Activated T-cell treated with anti-CD3 and anti-CD28 coated beads, Interleukin-2, amount 50 U/mL, for 4 hours (primary cell): ENCODE results near the gene KPNA4. TPM values are rescaled to one million over a fixed set of nuclear protein-coding genes. Genes with fewer than 3 reads are reported as not detected.
"Not testable (repeated sequence)": the region's sequence is repeated elsewhere in the genome, so short reads cannot be mapped to it uniquely, and the experiment has no call there.

ENCODE experiments used
- ATAC-seq, 2 donors: fragments of 200-7000 bp; cut with Tn5 transposase; one replicate each; pipeline ENCODE4 v1.10.0; 2021
- DNase-seq: peaks from one replicate; pipeline ENCODE4 v3.0.0-alpha.2; 2020
- H3K27me3 Mint-ChIP-seq: one replicate; pipeline ENCODE4 v1.8.0; 2021; ENCODE audit warnings: low read depth, mixed read lengths
- H3K36me3 Mint-ChIP-seq: one replicate; pipeline ENCODE4 v1.8.0; 2022; ENCODE audit warnings: mixed read lengths; ENCODE audit not compliant: insufficient read depth
- H3K4me1 Mint-ChIP-seq: one replicate; pipeline ENCODE4 v1.8.0; 2021; ENCODE audit warnings: low read depth, mixed read lengths
- H3K4me3 Mint-ChIP-seq: one replicate; pipeline ENCODE4 v1.8.0; 2021; ENCODE audit warnings: mild to moderate bottlenecking, moderate library complexity, mixed read lengths
- H3K9me3 Mint-ChIP-seq: one replicate; pipeline ENCODE4 v1.8.0; 2021; ENCODE audit warnings: mixed read lengths
- total RNA-seq, 3 donors: library from RNA; stranded (reverse); gene quantifications; one replicate each; pipeline ENCODE4 v1.2.1, GENCODE V29; 2021

KPNA4 gene, protein sequence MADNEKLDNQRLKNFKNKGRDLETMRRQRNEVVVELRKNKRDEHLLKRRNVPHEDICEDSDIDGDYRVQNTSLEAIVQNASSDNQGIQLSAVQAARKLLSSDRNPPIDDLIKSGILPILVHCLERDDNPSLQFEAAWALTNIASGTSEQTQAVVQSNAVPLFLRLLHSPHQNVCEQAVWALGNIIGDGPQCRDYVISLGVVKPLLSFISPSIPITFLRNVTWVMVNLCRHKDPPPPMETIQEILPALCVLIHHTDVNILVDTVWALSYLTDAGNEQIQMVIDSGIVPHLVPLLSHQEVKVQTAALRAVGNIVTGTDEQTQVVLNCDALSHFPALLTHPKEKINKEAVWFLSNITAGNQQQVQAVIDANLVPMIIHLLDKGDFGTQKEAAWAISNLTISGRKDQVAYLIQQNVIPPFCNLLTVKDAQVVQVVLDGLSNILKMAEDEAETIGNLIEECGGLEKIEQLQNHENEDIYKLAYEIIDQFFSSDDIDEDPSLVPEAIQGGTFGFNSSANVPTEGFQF
- 100 to 1,000 TPM in 1 of 3 donors, 10 to 100 TPM in 2; 98.1 to 102 (median 99.4) TPM for total RNA-seq

DNA sequence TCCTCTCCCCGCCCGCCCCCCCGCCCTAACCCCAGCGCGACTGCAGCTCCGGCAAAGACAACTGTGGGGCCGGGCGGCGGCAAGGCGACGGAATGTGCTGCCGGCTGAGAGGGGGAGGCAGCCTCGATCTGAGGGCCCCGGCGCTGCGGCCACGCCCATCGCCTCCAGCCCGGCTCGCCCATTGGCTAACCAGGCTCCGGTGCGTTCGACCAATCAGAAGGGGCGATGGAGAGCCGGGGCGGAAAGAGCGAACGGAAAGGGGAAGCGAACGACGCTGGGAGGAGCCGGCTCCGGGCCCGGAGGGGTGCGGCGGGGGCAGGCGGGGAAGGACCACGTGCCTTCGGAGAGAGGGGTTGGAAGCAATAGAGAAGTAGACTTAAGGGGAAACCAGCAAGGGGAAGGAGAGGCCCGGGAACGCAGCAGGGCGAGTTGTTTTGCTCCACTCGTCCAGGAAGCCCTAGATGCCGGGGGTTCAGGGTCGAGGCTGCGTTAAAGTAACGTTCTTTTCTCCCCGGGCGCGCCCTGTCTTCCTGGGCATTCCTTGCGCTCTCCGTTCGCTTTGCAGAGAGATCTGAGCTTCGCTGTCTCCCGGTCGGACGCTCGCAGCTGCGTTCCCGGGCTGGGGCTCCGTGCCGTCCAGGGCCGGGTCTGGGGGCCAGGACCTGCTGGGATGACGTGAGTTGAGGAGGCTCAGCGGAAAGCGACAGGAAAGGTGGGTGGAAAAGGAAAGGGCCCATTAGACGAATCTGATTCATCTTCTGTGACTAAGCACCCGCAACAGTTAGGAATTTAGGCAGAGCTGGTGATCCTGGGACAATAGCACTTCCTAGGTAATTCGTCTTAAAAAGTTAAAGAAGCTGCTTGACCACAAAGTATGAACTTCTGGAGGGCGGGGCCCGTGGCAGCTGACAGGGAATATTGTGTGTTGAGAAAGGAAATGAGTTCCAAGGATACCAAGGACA lies at the start of gene KPNA4:
KPNA4 (minus strand) TSS at position 130 of the 962 bp plus-strand sequence. CDS start 289 bp downstream, outside the sequence.
- Mint-ChIP-seq H3K9me3 (peaks cover 5% of the 10 kb centered on the region), H3K36me3 (peaks cover 21% of the 10 kb centered on the region), H3K4me1 (peaks cover 46% of the 10 kb centered on the region), H3K4me3 (peak within 1 kb of the TSS; percentile 97), H3K27me3 (no peaks in the 10 kb centered on the region)
- DNase-seq (peak; percentile 96), ATAC-seq (peak; percentile 92 to 93)

DNA sequence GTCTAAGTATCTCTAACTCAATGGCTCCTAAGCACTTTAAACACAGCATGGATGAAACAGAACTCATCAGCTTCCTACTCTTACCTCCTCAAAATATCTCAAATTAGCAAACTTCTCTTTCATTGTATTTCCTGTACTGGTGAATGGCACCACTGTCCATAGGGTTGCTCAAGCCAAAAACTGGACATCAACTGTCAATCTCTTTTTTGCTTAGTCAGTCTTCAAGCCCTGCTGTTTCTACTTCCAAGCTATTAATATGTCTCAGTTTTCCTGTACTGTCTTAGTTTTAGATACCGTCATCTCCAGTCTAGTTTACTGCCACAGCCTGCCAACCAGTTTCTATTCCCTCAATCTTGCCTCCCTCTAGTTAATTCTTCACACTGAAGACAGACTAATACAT lies 48.3 kb upstream of the KPNA4 start:
- Mint-ChIP-seq H3K36me3 (no peaks in the 10 kb centered on the region), H3K27me3 (peaks cover 16% of the 10 kb centered on the region), H3K4me1 (no peaks in the 10 kb centered on the region), H3K4me3 (no peak overlapping the region), H3K9me3 (no peaks in the 10 kb centered on the region)
- DNase-seq (no peak), ATAC-seq (no peak)

DNA sequence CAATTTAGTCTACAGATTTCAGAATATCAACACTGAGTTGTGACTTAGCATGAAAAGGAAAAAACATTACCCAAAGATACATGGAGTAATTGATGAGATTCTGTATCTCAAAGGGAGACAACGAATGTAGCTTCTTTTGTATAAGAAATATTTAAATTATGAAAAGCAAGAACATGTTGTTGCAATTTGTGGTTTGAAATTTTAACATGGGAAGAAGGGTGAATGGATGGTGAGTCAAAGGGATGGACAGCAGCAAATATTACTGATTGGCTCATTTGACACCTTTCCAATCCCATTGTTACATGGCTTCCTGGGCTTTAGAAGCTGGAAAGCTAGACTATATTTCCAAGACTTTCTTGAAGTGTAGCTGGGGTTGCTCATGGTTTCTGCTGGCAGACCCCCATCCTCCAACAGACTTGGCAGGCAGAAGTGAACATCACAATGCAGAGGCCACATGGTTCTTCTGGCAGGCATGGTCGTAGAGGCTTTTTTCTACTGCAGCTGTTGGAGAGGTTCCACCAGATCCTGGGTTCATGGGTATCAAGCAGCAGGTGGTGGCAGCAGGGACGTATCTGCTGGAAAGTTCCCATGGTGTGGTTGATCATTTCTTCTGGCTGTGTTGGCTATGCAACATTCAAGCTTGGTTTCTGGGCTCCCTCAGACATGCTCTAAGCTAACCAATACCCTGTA lies 47.2 kb upstream of the KPNA4 start:
- Mint-ChIP-seq H3K4me1 (no peaks in the 10 kb centered on the region), H3K27me3 (peaks cover 11% of the 10 kb centered on the region), H3K9me3 (no peaks in the 10 kb centered on the region), H3K4me3 (no peak overlapping the region), H3K36me3 (no peaks in the 10 kb centered on the region)
- DNase-seq, result no peak
- ATAC-seq, result no peak

DNA sequence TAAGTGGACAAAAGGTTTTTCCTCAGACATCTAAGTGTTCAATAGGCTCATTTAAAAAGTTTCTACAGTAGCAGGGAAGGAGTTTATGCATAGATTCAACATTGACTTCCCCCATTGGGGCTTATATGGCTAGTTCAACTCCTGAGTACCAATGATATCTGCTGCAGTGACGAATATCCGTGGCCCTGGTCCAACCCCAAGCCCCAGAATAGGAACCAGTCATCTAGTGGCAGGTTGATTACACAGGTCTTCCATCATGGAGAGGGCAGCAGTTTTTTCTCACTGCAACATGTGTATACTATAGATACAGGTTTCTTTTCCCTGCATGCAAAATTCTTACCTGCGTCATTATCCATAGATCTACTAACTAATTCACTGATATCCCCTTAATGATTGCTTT lies 45.8 kb upstream of the KPNA4 start:
- no peaks in the 10 kb centered on the region for H3K4me1 Mint-ChIP-seq
- H3K36me3 Mint-ChIP-seq, result no peaks in the 10 kb centered on the region
- no peaks in the 10 kb centered on the region for H3K9me3 Mint-ChIP-seq
- ATAC-seq (no peak), DNase-seq (no peak)
- H3K27me3 Mint-ChIP-seq, result peaks cover 11% of the 10 kb centered on the region
- no peak overlapping the region for H3K4me3 Mint-ChIP-seq

DNA sequence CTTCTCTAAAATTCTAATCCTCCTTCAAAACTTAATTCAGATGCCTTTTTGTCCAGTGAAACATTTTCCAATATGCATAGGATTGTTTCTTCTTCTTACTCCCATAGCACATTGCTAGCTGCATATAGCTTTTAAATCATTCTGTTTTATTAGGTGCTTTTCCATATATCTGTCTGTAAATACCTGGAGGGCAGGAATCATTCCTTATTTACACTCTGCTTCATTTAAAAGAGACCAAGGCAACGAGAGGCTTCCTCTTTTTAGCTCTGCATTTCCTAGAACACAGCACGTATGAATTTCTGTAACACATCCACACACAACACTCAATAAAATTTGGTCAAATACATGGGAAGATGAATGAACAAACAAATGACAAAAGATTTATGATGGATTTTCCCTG lies 43.5 kb upstream of the KPNA4 start:
- DNase-seq (no peak), ATAC-seq (no peak)
- H3K4me1 Mint-ChIP-seq, result no peaks in the 10 kb centered on the region
- no peaks in the 10 kb centered on the region for H3K9me3 Mint-ChIP-seq
- no peaks in the 10 kb centered on the region for H3K36me3 Mint-ChIP-seq
- H3K27me3 Mint-ChIP-seq, result peaks cover 11% of the 10 kb centered on the region
- no peak overlapping the region for H3K4me3 Mint-ChIP-seq

DNA sequence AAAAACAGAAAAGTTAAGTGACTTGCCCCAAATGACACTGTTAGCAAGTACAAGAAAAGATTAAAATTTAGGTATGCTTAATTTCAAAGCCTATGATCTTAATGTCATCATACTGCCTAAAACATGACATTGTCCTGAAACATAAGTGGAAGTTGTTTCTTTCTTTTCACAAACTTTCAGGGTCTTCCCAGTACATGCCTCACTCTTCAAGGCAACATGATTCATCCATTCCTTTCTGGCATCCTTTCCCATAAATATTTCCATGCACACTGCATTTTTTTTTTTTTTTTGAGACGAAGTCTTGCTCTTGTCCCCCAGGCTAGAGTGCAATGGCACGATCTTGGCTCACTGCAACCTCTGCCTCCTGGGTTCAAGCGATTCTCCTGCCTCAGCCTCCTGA lies 42.5 kb upstream of the KPNA4 start:
- Mint-ChIP-seq H3K4me3 (no peak overlapping the region), H3K9me3 (no peaks in the 10 kb centered on the region), H3K27me3 (peaks cover 8% of the 10 kb centered on the region), H3K36me3 (no peaks in the 10 kb centered on the region), H3K4me1 (no peaks in the 10 kb centered on the region)
- DNase-seq (no peak), ATAC-seq (no peak)

DNA sequence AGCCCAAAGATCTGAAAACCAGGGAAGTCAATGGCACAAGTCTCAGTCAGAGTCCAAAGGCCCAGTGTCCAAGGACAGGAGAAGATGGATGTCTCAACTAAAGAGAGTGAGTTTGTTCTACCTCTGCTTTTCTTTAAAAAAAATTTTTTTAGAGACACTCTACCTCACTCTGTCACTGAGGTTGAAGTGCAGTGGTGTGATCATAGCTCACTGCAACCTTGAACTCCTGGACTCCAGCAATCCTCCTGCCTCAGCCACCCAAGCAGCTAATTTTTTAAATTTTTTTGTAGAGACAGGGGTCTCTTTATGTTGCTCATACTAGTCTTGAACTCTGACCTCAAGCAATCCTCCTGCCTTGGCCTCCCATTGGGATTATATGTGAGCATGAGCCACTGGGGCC lies 39.9 kb upstream of the KPNA4 start:
- H3K9me3 Mint-ChIP-seq, result no peaks in the 10 kb centered on the region

DNA sequence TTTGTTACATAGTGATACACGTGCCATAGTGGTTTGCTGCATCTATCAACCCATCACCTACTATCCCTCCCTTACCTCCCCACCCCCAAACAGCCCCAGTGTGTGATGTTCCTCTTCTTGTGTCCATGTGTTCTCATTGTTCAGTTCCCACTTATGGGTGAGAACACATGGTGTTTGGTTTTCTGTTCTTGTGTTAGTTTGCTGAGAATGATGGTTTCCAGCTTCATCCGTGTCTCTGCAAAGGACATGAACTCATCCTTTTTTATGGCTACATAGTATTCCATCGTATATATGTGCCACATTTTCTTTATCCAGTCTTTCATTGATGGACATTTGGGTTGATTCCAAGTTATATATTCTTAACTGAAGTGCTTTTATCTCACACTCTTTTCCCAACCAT lies 38.5 kb upstream of the KPNA4 start:
- not testable (repeated sequence) for H3K27me3 Mint-ChIP-seq, H3K36me3 Mint-ChIP-seq, DNase-seq, H3K9me3 Mint-ChIP-seq, ATAC-seq, H3K4me3 Mint-ChIP-seq, H3K4me1 Mint-ChIP-seq

More for the DNA sequence above, 39.9 kb upstream of the KPNA4 start:
- Mint-ChIP-seq H3K36me3 (no peaks in the 10 kb centered on the region), H3K4me3 (no peak overlapping the region), H3K4me1 (no peaks in the 10 kb centered on the region), H3K27me3 (peaks cover 2% of the 10 kb centered on the region)
- no peak for ATAC-seq
- no peak for DNase-seq

DNA sequence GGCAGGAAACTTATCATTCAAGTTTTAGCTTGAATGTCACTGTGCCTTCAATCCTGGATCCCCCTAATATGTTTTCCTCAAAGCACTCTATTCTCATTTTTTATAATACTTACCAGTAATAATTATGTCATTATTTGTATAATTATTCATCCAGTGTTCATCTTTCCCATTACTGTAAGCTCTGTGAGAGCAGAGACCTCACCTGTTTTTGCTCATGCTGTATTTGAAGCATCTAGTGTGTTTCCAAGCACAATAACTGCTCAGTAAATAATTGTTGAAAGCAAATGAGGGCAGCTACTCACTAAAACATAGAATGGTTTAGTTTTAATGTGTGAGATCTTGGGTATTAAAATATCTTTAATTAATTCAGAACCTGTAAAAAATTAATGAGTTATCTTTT lies 36.9 kb upstream of the KPNA4 start:
- DNase-seq (no peak), ATAC-seq (no peak)
- H3K27me3 Mint-ChIP-seq, result peaks cover 2% of the 10 kb centered on the region
- no peaks in the 10 kb centered on the region for H3K36me3 Mint-ChIP-seq
- H3K9me3 Mint-ChIP-seq, result no peaks in the 10 kb centered on the region
- no peak overlapping the region for H3K4me3 Mint-ChIP-seq
- H3K4me1 Mint-ChIP-seq, result no peaks in the 10 kb centered on the region

DNA sequence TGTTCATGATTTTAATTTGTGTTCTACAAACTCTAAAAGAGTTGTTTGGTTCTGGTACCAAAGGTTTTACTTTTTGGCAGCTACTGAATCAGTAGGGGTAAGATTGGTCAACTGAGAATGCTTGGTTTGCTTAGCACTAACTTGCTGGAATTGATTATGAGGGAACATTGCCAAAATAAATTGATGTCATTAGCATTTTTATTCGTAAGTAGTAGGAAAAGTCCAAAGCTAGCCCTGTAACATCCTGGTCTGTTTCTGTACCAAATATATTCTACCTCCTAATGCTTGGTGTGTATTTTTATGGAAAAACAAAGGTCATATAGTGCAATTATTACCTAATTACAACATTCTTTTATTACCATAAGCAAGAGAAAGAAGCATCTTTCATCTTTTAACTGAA lies 35.9 kb upstream of the KPNA4 start:
- no peaks in the 10 kb centered on the region for H3K9me3 Mint-ChIP-seq
- no peaks in the 10 kb centered on the region for H3K36me3 Mint-ChIP-seq
- peaks cover 2% of the 10 kb centered on the region for H3K27me3 Mint-ChIP-seq
- no peak for ATAC-seq
- H3K4me1 Mint-ChIP-seq, result no peaks in the 10 kb centered on the region
- H3K4me3 Mint-ChIP-seq, result no peak overlapping the region
- no peak for DNase-seq

DNA sequence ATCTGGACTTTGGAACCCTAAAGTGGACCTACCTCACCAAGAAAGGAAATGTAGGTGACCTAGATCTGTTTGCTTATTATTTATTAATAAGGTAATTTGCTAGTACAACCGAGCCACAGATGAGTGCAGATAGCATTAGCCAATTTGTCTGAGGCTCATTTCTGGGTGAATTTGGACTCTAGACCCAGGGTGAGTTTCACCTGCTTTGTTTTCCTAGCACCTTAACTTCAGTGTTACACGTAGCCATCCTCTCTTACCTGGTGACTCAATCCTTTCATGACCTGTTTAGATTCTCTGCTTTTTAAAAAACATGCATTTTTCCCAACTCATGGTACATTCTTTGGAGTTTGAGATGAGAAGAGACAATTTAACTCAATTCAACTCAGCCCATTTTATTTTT lies 33.5 kb upstream of the KPNA4 start:
- H3K9me3 Mint-ChIP-seq, result peaks cover 5% of the 10 kb centered on the region
- no peak for ATAC-seq
- no peaks in the 10 kb centered on the region for H3K36me3 Mint-ChIP-seq
- no peak for DNase-seq
- H3K4me3 Mint-ChIP-seq, result no peak overlapping the region
- H3K4me1 Mint-ChIP-seq, result no peaks in the 10 kb centered on the region
- H3K27me3 Mint-ChIP-seq, result no peaks in the 10 kb centered on the region

DNA sequence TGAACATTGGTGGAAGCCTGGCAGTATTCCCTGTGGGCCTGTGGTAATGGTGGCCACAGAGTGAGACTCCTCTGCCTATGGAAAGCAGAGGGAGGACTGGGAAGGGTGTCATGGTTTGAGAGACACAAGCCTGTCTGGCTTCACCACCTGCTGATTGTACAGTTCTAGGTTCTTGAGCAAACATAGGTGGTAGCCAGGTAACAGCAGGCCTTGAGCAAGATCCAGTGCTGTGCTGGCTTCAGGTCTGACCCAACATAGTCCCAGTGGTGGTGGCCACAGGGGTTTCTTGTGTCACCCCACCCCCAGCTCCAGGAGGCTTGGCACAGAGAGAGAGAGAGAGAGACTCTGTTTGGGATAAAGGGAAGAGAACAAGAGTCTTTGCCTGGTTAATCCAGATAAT lies 22.7 kb upstream of the KPNA4 start:
- Mint-ChIP-seq H3K4me1 (no peaks in the 10 kb centered on the region), H3K9me3 (peaks cover 6% of the 10 kb centered on the region), H3K27me3 (peaks cover 39% of the 10 kb centered on the region), H3K4me3 (no peak overlapping the region), H3K36me3 (no peaks in the 10 kb centered on the region)
- DNase-seq, result no peak
- no peak for ATAC-seq

DNA sequence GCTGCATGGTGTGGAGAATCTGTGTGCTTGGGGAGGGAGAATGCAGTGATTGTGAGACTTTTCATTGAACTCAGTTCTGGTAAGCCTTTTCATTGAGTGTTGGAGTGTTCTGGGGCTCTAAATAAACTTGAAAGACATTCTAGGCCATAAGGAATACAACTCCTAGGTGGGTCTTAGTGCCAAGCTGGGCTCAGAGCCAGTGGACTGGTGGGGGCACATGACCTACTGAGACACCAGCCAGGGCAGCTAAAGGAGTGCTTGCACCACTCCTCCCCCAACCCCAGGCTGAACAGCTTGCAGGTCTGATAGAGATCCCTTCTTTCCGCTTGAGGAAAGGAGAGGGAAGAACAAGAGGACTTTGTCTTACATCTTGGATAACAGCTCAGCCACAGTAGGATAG lies 21.7 kb upstream of the KPNA4 start:
- Mint-ChIP-seq H3K36me3 (no peaks in the 10 kb centered on the region), H3K4me3 (no peak overlapping the region), H3K4me1 (no peaks in the 10 kb centered on the region), H3K27me3 (peaks cover 44% of the 10 kb centered on the region), H3K9me3 (peaks cover 6% of the 10 kb centered on the region)
- ATAC-seq, result no peak
- DNase-seq, result no peak

DNA sequence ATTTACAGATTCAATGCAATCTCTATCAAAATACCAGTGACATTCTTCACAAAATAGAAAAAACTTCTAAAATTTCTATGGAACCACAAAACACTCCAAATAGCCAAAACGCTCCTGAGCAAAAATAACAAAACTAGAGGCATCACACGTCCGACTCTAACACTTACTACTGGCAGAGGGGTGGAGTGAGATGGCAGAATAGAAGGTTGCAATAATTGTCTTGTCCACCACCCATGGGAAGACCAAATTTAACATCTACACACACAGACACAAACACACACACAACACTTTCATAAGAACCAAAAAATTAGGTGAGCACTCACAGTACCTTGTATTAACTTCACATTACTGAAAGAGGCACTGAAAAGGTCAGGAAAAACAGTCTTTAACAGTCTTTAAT lies 21.3 kb upstream of the KPNA4 start:
- peaks cover 48% of the 10 kb centered on the region for H3K27me3 Mint-ChIP-seq
- no peak overlapping the region for H3K4me3 Mint-ChIP-seq

More for the DNA sequence above, 21.3 kb upstream of the KPNA4 start:
- DNase-seq (no peak), ATAC-seq (no peak)
- Mint-ChIP-seq H3K4me1 (no peaks in the 10 kb centered on the region), H3K9me3 (peaks cover 10% of the 10 kb centered on the region), H3K36me3 (no peaks in the 10 kb centered on the region)
